Stimulated activated CD4-positive, alpha-beta T cell treated with anti-CD3 and anti-CD28 coated beads, Interleukin-15, amount 100 ng/mL, for 48 hours (primary cell): Measurements from ENCODE around the gene NEDD4L.

ENCODE experiments used
- DNase-seq, 2 donors: peaks; one replicate each; pipeline ENCODE4 v3.0.0-alpha.2; 2020; ENCODE audit warnings: low read depth in 2 of 2

Gene NEDD4L

GRCh38 chr18:58290116-58290695 is 246.2 kb downstream of the NEDD4L start:
- DNase-seq = no peak

- no peak for DNase-seq
Measured at GRCh38 chr18:58291131-58291530, 247.1 kb downstream of the NEDD4L start.

- DNase-seq = no peak
Measured at GRCh38 chr18:58292638-58293037, 248.6 kb downstream of the NEDD4L start.

- DNase-seq = no peak
Measured at GRCh38 chr18:58297198-58297597, 253.2 kb downstream of the NEDD4L start.

GRCh38 chr18:58298251-58299134 is 254.5 kb downstream of the NEDD4L start:
- no peak for DNase-seq

- no peak for DNase-seq
Measured at GRCh38 chr18:58299135-58299473, 255.1 kb downstream of the NEDD4L start.

- no peak for DNase-seq
Measured at GRCh38 chr18:58299936-58300335, 255.9 kb downstream of the NEDD4L start.

GRCh38 chr18:58300867-58301266 is 256.8 kb downstream of the NEDD4L start:
- DNase-seq = no peak

GRCh38 chr18:58302811-58303210 is 258.8 kb downstream of the NEDD4L start:
- DNase-seq = no peak

GRCh38 chr18:58303363-58303762 is 259.3 kb downstream of the NEDD4L start:
- DNase-seq = peak in 1 of 2 donors; percentile 21

GRCh38 chr18:58305792-58306191 is 261.8 kb downstream of the NEDD4L start:
- no peak for DNase-seq

- no peak for DNase-seq
Measured at GRCh38 chr18:58307441-58307840, 263.4 kb downstream of the NEDD4L start.

- DNase-seq = no peak
Measured at GRCh38 chr18:58308463-58308862, 264.4 kb downstream of the NEDD4L start.

- DNase-seq = no peak
Measured at GRCh38 chr18:58309099-58309498, 265.1 kb downstream of the NEDD4L start.

GRCh38 chr18:58309610-58310239 is 265.7 kb downstream of the NEDD4L start:
- no peak for DNase-seq

- no peak for DNase-seq
Measured at GRCh38 chr18:58310517-58310916, 266.5 kb downstream of the NEDD4L start.

GRCh38 chr18:58311390-58311789 is 267.4 kb downstream of the NEDD4L start:
- no peak for DNase-seq

GRCh38 chr18:58313491-58314032 is 269.5 kb downstream of the NEDD4L start:
- no peak for DNase-seq

- no peak for DNase-seq
Measured at GRCh38 chr18:58314284-58314683, 270.3 kb downstream of the NEDD4L start.

GRCh38 chr18:58315041-58315440 is 271.0 kb downstream of the NEDD4L start:
- no peak for DNase-seq

GRCh38 chr18:58315739-58316215 is 271.8 kb downstream of the NEDD4L start:
- no peak for DNase-seq
